Measurements from ENCODE around the gene UGT3A2. TPM values are rescaled to one million over a fixed set of nuclear protein-coding genes. Genes with fewer than 3 reads are reported as not detected.

UGT3A2 gene
- total RNA-seq, 1 donor from 2014 or later = not detected

DNA sequence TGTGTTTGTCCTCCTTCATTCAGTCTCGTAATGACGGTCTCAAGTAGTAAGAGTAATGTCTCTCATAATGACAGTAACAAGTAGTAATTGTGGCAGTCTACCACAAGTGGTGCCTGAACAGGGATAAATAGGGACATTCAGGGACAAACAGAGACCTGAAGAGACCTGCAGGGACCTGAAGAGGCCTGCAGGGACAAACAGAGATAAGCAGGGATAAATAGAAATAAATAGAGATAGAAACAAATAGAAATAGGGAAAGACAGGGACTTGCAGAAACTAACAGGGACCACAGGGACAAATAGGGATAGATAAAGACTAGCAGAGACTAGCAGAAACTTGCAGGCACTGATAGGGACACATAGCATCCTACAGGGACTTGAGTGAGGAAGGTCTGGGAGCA lies 7.9 kb downstream of the UGT3A2 start:
- intact Hi-C loops (cut with DNase I) = no loop called here
- no peaks in the 10 kb centered on the region for H3K36me3 ChIP-seq
- H3K9me3 ChIP-seq = no peaks in the 10 kb centered on the region
- DNase-seq (ENCODE audit: extremely low spot score in 2 of 2) = no peak
- no peak overlapping the region for H3K27ac ChIP-seq
- no peaks in the 10 kb centered on the region for H3K27me3 ChIP-seq
- H3K4me1 ChIP-seq = peaks cover 6% of the 10 kb centered on the region
- TF ChIP-seq POLR2A (IDR thresholded peaks at IDR 0.05) (no peak), POLR2AphosphoS5 (IDR thresholded peaks at IDR 0.05; ENCODE audit: insufficient read depth in 1 of 2, low read depth in 1 of 2) (no peak)
- TF ChIP-seq, protein P1, sequence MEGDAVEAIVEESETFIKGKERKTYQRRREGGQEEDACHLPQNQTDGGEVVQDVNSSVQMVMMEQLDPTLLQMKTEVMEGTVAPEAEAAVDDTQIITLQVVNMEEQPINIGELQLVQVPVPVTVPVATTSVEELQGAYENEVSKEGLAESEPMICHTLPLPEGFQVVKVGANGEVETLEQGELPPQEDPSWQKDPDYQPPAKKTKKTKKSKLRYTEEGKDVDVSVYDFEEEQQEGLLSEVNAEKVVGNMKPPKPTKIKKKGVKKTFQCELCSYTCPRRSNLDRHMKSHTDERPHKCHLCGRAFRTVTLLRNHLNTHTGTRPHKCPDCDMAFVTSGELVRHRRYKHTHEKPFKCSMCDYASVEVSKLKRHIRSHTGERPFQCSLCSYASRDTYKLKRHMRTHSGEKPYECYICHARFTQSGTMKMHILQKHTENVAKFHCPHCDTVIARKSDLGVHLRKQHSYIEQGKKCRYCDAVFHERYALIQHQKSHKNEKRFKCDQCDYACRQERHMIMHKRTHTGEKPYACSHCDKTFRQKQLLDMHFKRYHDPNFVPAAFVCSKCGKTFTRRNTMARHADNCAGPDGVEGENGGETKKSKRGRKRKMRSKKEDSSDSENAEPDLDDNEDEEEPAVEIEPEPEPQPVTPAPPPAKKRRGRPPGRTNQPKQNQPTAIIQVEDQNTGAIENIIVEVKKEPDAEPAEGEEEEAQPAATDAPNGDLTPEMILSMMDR (IDR thresholded peaks at IDR 0.05) = no peak
- no peak overlapping the region for H3K4me3 ChIP-seq

DNA sequence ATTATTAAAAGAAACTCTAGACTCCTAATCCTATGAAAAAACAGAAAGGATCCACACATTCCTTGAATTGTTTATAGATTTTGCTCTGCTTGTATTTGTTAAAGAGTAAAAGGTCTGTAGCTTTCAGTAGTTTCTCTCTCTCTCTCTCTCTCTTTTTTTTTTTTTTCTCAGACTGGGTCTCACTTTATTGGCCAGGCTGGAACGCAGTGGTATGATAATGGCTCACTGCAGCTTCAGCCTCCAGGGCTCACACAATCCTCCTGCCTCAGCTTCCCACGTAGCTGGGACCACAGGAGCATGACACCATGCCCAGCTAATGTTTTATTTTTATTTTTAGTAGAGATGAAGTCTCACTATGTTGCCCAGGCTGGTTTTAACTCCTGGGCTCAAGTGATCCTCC lies 9.3 kb downstream of the UGT3A2 start:
- no peak for DNase-seq (ENCODE audit: extremely low spot score in 2 of 2)

DNA sequence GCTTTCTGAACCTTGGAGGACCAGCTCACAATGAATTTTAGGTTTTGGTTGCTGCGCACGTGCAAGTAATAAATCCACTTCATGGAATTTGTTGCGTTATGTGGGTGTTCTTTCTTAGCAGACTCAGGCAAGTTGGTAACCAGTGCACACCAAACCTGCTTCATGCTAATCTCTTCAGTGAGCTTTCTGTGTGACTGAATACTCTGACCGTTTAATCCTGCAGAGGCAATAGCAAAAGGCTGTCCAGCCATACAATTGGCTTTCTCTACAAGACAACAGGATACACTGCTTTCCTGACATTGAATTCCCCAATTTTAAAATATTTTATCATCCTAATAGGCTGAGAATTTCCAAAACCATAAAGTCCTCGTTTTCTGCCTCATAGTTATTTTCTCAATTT lies 10.3 kb downstream of the UGT3A2 start:
- Histone ChIP-seq H3K4me1 (peaks cover 6% of the 10 kb centered on the region), H3K9me3 (no peaks in the 10 kb centered on the region), H3K36me3 (no peaks in the 10 kb centered on the region), H3K27ac (no peak overlapping the region), H3K4me3 (no peak overlapping the region), H3K27me3 (no peaks in the 10 kb centered on the region)
- no peak for DNase-seq (ENCODE audit: extremely low spot score in 2 of 2)
- intact Hi-C loops (cut with DNase I) = no loop called here
- TF ChIP-seq, protein P1 (IDR thresholded peaks at IDR 0.05) = no peak
- TF ChIP-seq POLR2AphosphoS5 (IDR thresholded peaks at IDR 0.05; ENCODE audit: insufficient read depth in 1 of 2, low read depth in 1 of 2) (no peak), POLR2A (IDR thresholded peaks at IDR 0.05) (no peak)

More for the DNA sequence above, 9.3 kb downstream of the UGT3A2 start:
- Histone ChIP-seq H3K4me1 (peaks cover 6% of the 10 kb centered on the region), H3K4me3 (no peak overlapping the region), H3K27me3 (no peaks in the 10 kb centered on the region), H3K27ac (no peak overlapping the region), H3K36me3 (no peaks in the 10 kb centered on the region), H3K9me3 (no peaks in the 10 kb centered on the region)
- TF ChIP-seq, protein P1 (IDR thresholded peaks at IDR 0.05) = no peak
- TF ChIP-seq POLR2AphosphoS5 (IDR thresholded peaks at IDR 0.05; ENCODE audit: insufficient read depth in 1 of 2, low read depth in 1 of 2) = no peak
- TF ChIP-seq POLR2A (IDR thresholded peaks at IDR 0.05) = no peak
- intact Hi-C loops (cut with DNase I) = no loop called here

DNA sequence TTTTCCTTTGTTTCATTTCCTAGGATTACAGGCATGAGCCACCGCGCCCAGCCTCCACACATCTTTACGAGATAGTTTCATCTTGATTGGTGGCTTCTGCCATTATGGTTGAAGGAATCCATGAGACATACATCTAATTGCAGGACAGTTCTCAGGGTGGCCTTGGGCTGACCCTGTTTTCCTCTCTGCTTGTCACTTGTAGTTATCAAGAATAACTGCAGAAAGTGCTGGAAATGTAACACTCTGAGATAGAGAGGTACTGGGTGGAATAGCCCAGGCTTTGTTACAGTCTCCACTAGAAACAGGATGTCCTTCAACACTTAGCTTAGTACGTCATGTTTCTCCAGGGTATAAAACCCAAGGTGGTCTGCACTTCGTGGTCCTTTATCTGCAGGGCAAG lies 10.7 kb downstream of the UGT3A2 start:
- intact Hi-C loops (cut with DNase I) = no loop called here
- H3K27ac ChIP-seq = no peak overlapping the region
- H3K4me1 ChIP-seq = peaks cover 6% of the 10 kb centered on the region
- H3K27me3 ChIP-seq = no peaks in the 10 kb centered on the region
- no peak overlapping the region for H3K4me3 ChIP-seq
- no peak for DNase-seq (ENCODE audit: extremely low spot score in 2 of 2)
- no peaks in the 10 kb centered on the region for H3K9me3 ChIP-seq
- TF ChIP-seq, protein P1 (IDR thresholded peaks at IDR 0.05) = no peak
- TF ChIP-seq POLR2A (IDR thresholded peaks at IDR 0.05) (no peak), POLR2AphosphoS5 (IDR thresholded peaks at IDR 0.05; ENCODE audit: insufficient read depth in 1 of 2, low read depth in 1 of 2) (no peak)
- no peaks in the 10 kb centered on the region for H3K36me3 ChIP-seq

DNA sequence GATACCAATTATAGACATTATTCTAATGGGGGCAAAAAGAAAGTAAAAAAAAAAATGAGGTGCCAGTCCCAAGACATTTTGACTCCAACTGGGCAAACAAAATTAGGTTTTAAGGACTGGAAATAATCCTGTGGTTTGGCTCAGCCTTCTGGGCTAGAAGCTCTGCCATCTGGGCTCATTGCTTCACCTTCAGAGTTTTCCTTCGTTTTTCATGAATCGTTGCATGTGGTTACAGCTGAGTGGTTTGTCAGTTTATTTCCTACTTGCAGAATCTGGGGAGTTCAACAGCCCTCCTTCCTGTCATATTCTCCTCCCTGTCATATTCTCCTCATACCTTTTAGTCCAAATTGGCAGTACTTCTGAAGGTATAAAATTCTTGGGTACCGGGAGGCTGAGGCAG lies 12.0 kb downstream of the UGT3A2 start:
- TF ChIP-seq POLR2AphosphoS5 (IDR thresholded peaks at IDR 0.05; ENCODE audit: insufficient read depth in 1 of 2, low read depth in 1 of 2) = no peak
- TF ChIP-seq, protein P1 (IDR thresholded peaks at IDR 0.05) = no peak
- TF ChIP-seq POLR2A (IDR thresholded peaks at IDR 0.05) = no peak
- Histone ChIP-seq H3K4me3 (no peak overlapping the region), H3K4me1 (no peaks in the 10 kb centered on the region), H3K27ac (no peak overlapping the region), H3K9me3 (no peaks in the 10 kb centered on the region), H3K27me3 (no peaks in the 10 kb centered on the region), H3K36me3 (no peaks in the 10 kb centered on the region)
- intact Hi-C loops (cut with DNase I) = no loop called here
- no peak for DNase-seq (ENCODE audit: extremely low spot score in 2 of 2)
